Spleen (tissue), 11 donors: ENCODE results near the gene SLC8A3. TPM values are rescaled to one million over a fixed set of nuclear protein-coding genes. Genes with fewer than 3 reads are reported as not detected.

Experiments used
- DNase-seq: peaks from one replicate; pipeline ENCODE4 v3.0.0-alpha.2; 2020
- H3K27ac ChIP-seq, 8 donors: fragments of 200-600 bp; sonication (generic) in 7 of 8; 1 replicate in 4 of 8; 2 replicates in 4 of 8; pipeline versions ENCODE4 v1.5.0 to v1.8.0; 2016 to 2021; ENCODE audit warnings: inconsistent platforms in 4 of 8, mild to moderate bottlenecking in 4 of 8, moderate library complexity in 1 of 8
- H3K27me3 ChIP-seq, 7 donors: fragments of 200-600 bp; sonication (generic) in 6 of 7; replicated peaks in 1 of 7; 1 replicate in 4 of 7; 2 replicates in 3 of 7; pipeline versions ENCODE4 v1.5.0 to v1.8.0; 2016 to 2021; ENCODE audit warnings: inconsistent platforms in 3 of 7, mild to moderate bottlenecking in 1 of 7
- H3K36me3 ChIP-seq, 6 donors: fragments of 200-600 bp; sonication (generic) in 5 of 6; 1 replicate in 4 of 6; 2 replicates in 2 of 6; pipeline versions ENCODE4 v1.5.0 to v1.8.0; 2016 to 2021; ENCODE audit warnings: inconsistent platforms in 2 of 6
- H3K4me1 ChIP-seq, 6 donors: fragments of 200-600 bp; sonication (generic) in 5 of 6; 1 replicate in 3 of 6; 2 replicates in 3 of 6; pipeline versions ENCODE4 v1.5.0 to v1.8.0; 2016 to 2021; ENCODE audit warnings: inconsistent platforms in 3 of 6
- H3K4me3 ChIP-seq, 8 donors: fragments of 200-600 bp; sonication (generic) in 7 of 8; 1 replicate in 4 of 8; 2 replicates in 4 of 8; pipeline versions ENCODE4 v1.5.0 to v1.8.0; 2016 to 2021; ENCODE audit warnings: inconsistent platforms in 4 of 8, mild to moderate bottlenecking in 4 of 8, moderate library complexity in 2 of 8
- H3K9me3 ChIP-seq, 8 donors: fragments of 200-600 bp; sonication (generic) in 7 of 8; 1 replicate in 4 of 8; 2 replicates in 4 of 8; pipeline versions ENCODE4 v1.5.0 to v1.8.0; 2016 to 2021; ENCODE audit warnings: inconsistent platforms in 4 of 8
- POLR2A ChIP-seq, 3 donors: fragments of 450-650 bp; IDR thresholded peaks; one replicate each; pipeline ENCODE4 v1.5.1; 2017; ENCODE audit warnings: antibody characterized with exemption in 3 of 3, mild to moderate bottlenecking in 1 of 3
- POLR2AphosphoS5 ChIP-seq, 3 donors: sonication (generic); formaldehyde crosslinking; IDR thresholded peaks; one replicate each; pipeline ENCODE4 v1.5.1; 2017; ENCODE audit warnings: antibody characterized with exemption in 3 of 3
- WGBS, 5 donors: extraction: QIAGEN DNeasy Blood & Tissue Kit in 3 of 5; methylation state at CpG; one replicate each; pipeline versions ENCODE4 v1.1.5 to v1.1.7; 2013 to 2018; 5-methylcytosine and 5-hydroxymethylcytosine counted together
- intact Hi-C: fragments of 100-400 bp; cut with DNase I; formaldehyde crosslinking; loops from one replicate; pipeline ENCODE4 v1.15.0; 2023; ENCODE audit warnings: low total_unique reads
- polyA plus RNA-seq, 3 donors: library from polyadenylated mRNA; stranded (reverse); fragments of 200-250 nt; gene quantifications; one replicate each; pipeline ENCODE4 v1.2.1, GENCODE V29; 2013
- total RNA-seq, 7 donors: library from RNA; depleted of rRNA in 3 of 7; stranded (reverse); fragments of >200 nt in 3 of 7; fragmentation: NEBNext Ultra II Directional in 4 of 7; extraction: Animal tissue kit (Norgen Biotek cat#: 25700) in 4 of 7; gene quantifications; one replicate each; pipeline versions ENCODE4 v1.1.0 to v1.2.1, GENCODE V29; 2016 to 2021
- TF ChIP-seq, protein P1 (sequence below), 11 experiments: fragments of 200-600 bp in 7 of 11; fragments of 450-650 bp in 4 of 11; sonication (generic) in 4 of 11; IDR thresholded peaks in 8 of 11; conservative IDR thresholded peaks in 3 of 11; 1 replicate in 7 of 11; 2 replicates in 4 of 11; pipeline versions ENCODE4 v1.4.0 to v1.8.0; 2016 to 2021; ENCODE audit warnings: antibody characterized with exemption in 11 of 11, inconsistent platforms in 4 of 11, mild to moderate bottlenecking in 1 of 11
- donor health status: healthy with polysubstance abuse.
- donor health status: DM: no; HTN: no; CAD: no; lungs with moderate emphysema.
- donor health status: DM: no; HTN: no; CAD: no.
- donor health status: Bipolar disorder and iron deficiency.
- donor health status: healthy.
- donor health status: DM: no; HTN: no; CAD: no.
- donor health status: DM: yes; HTN: yes; CAD: no.

The SLC8A3 gene
- total and polyA plus RNA-seq, 10 donors: 0.19 to 0.52 (median 0.33) TPM; not detected in 3

DNA sequence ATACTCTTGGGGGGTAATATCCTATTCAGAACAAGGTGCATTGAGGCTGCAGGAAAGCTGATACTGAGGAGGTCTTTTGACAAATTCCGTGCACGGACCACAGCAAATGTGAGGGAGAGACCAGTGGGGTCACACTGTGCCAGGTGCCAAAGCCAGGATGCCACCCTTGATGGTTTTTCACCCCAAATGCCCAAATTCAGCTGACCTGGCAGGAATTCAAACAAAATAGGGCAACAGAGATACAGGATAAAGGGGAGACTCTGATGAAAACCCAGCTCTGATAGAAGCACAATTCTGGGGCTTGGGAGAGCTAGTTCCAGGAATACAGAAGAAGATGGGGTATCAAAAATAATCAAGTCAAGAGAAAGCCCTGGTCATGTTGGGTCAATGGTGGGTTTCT is 55.3 kb downstream of the SLC8A3 start:
- Histone ChIP-seq H3K36me3 (no peaks in the 10 kb centered on the region), H3K9me3 (no peaks in the 10 kb centered on the region), H3K4me3 (no peak overlapping the region), H3K27me3 (peaks cover 0 to 38% (median 0%) of the 10 kb centered on the region in 7 donors), H3K4me1 (no peaks in the 10 kb centered on the region), H3K27ac (no peak overlapping the region)
- intact Hi-C loops: no loop called here
- WGBS, 5 donors: 87 to 95% (median 90%) methylated on average over 2 of the region's 2 CpGs
- no peak for DNase-seq
- no peak for TF ChIP-seq POLR2AphosphoS5 (IDR thresholded peaks at IDR 0.05)
- TF ChIP-seq, protein P1, sequence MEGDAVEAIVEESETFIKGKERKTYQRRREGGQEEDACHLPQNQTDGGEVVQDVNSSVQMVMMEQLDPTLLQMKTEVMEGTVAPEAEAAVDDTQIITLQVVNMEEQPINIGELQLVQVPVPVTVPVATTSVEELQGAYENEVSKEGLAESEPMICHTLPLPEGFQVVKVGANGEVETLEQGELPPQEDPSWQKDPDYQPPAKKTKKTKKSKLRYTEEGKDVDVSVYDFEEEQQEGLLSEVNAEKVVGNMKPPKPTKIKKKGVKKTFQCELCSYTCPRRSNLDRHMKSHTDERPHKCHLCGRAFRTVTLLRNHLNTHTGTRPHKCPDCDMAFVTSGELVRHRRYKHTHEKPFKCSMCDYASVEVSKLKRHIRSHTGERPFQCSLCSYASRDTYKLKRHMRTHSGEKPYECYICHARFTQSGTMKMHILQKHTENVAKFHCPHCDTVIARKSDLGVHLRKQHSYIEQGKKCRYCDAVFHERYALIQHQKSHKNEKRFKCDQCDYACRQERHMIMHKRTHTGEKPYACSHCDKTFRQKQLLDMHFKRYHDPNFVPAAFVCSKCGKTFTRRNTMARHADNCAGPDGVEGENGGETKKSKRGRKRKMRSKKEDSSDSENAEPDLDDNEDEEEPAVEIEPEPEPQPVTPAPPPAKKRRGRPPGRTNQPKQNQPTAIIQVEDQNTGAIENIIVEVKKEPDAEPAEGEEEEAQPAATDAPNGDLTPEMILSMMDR (IDR thresholded peaks at IDR 0.05 in 8 of 11, conservative IDR thresholded peaks at IDR 0.05 in 3 of 11): no peak
- TF ChIP-seq POLR2A (IDR thresholded peaks at IDR 0.05): no peak

DNA sequence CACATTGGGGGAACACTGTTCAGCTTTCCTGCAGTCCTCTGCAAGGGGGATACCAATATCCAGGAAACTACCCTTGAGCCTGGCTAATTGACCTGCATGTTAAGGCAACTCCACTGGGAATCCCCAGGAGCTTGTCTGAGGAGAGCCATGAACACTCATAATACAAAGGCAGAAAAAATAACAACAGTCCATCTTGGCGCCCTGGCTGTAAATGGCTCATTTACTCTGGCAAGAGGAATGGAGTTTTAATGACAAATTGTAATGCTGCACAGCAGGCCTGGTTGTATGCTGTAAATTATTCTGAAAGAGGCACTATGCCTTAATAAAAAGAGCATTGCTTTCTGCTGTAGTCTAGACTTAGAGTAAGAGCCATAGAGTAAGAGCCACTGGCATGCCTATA is 58.3 kb downstream of the SLC8A3 start:
- TF ChIP-seq POLR2A (IDR thresholded peaks at IDR 0.05) (no peak), POLR2AphosphoS5 (IDR thresholded peaks at IDR 0.05) (no peak)
- TF ChIP-seq, protein P1 (IDR thresholded peaks at IDR 0.05 in 8 of 11, conservative IDR thresholded peaks at IDR 0.05 in 3 of 11): no peak
- intact Hi-C loops: no loop called here
- no peak for DNase-seq
- peaks cover 0 to 30% (median 0%) of the 10 kb centered on the region in 7 donors for H3K27me3 ChIP-seq
- H3K36me3 ChIP-seq: no peaks in the 10 kb centered on the region
- no peaks in the 10 kb centered on the region for H3K4me1 ChIP-seq
- H3K4me3 ChIP-seq: no peak overlapping the region
- H3K9me3 ChIP-seq: no peaks in the 10 kb centered on the region
- 81 to 90% (median 88%) methylated on average over 1 of the region's 1 CpG for WGBS, 5 donors
- H3K27ac ChIP-seq: no peak overlapping the region

DNA sequence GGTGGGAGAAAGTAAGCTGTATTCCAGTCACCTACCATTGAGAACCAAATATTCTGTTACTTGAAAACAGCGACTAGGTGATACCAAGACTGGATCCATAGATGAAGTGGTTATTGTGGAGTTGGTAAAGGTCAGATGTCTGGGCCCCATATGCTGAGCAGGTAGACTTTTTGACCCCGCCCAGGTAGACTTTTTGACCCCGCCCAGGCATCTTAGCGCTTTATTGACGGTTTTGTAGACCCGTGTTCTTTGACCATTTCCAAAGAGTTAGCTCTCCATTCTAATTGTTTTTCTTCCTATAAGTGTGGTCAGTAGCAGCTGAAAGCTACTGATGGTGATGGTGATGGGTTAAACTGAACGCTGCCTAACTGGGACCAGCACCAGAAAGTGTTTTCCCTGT is 61.6 kb downstream of the SLC8A3 start:
- Histone ChIP-seq H3K4me1 (no peaks in the 10 kb centered on the region), H3K4me3 (no peak overlapping the region), H3K27me3 (peaks cover 0 to 19% (median 0%) of the 10 kb centered on the region in 7 donors), H3K27ac (no peak overlapping the region), H3K36me3 (no peaks in the 10 kb centered on the region), H3K9me3 (no peaks in the 10 kb centered on the region)
- intact Hi-C loops: no loop called here
- DNase-seq: no peak
- TF ChIP-seq, protein P1 (IDR thresholded peaks at IDR 0.05 in 8 of 11, conservative IDR thresholded peaks at IDR 0.05 in 3 of 11): no peak
- TF ChIP-seq POLR2AphosphoS5 (IDR thresholded peaks at IDR 0.05): no peak
- no peak for TF ChIP-seq POLR2A (IDR thresholded peaks at IDR 0.05)
- 85 to 94% (median 91%) methylated on average over 7 of the region's 7 CpGs for WGBS, 5 donors

DNA sequence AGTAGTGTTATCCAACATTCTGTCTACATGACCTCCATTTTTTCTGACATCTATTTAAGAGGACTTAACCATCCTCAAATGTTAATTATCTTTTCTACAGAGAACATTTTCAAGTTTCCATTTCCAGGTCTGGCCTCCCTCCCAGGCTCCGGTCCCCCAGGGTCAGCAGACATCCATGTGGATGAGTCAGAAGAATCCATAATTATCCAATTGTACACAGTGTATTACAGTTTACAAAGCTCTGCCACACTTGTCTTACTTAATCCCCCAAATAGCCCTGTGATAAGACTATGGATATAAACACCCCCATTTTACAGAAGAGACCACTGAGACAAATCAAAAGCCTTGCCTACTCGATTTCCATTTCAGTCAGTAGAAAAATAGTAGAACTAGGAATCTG is 65.0 kb downstream of the SLC8A3 start:
- TF ChIP-seq, protein P1 (IDR thresholded peaks at IDR 0.05 in 8 of 11, conservative IDR thresholded peaks at IDR 0.05 in 3 of 11): no peak
- TF ChIP-seq POLR2A (IDR thresholded peaks at IDR 0.05) (no peak), POLR2AphosphoS5 (IDR thresholded peaks at IDR 0.05) (no peak)
- 78 to 91% (median 80%) methylated on average over 2 of the region's 2 CpGs for WGBS, 5 donors
- Histone ChIP-seq H3K27ac (no peak overlapping the region), H3K9me3 (no peaks in the 10 kb centered on the region), H3K4me1 (no peaks in the 10 kb centered on the region), H3K27me3 (peaks cover 0 to 25% (median 0%) of the 10 kb centered on the region in 7 donors), H3K36me3 (no peaks in the 10 kb centered on the region), H3K4me3 (no peak overlapping the region)
- intact Hi-C loops: no loop called here
- DNase-seq: no peak
